ENCODE results near the gene FOXJ1. TPM values are rescaled to one million over a fixed set of nuclear protein-coding genes. Genes with fewer than 3 reads are reported as not detected.
A peak's percentile ranks its signal among the peaks of the same experiment; 100 is the strongest.

The FOXJ1 gene
- total and polyA plus RNA-seq, 2 experiments from 2014 or later = not detected

DNA sequence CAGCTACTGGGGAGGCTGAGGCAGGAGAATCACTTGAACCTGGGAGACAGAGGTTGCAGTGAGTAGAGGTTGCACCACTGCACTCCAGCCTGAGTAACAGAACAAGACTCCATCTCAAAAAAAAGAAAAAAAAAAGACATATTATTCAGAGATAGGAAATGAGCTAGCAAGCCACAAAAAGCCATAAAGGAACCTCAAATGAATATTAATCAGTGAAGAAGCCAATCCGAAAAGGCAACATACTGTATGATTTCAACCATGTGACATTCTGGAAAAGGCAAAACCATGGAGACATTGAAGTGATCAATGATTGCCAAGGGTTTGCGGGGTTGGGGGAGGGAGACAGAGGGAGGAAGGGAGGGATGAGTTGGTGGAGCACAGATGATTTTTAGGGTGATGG is 29.1 kb downstream of the FOXJ1 start:
- peak; percentile 18 for DNase-seq
- 52 to 62% methylated on average over 2 of the region's 2 CpGs for WGBS, 2 experiments (ENCODE audit: low coverage in 1 of 2, low lambda C conversion rate in 2 of 2, missing lambda C conversion rate in 2 of 2)
- Histone ChIP-seq H3K4me2 (ENCODE audit: unreplicated experiment) (no peak overlapping the region), H3K27me3 (replicated peaks; ENCODE audit: insufficient read depth) (no peaks in the 10 kb centered on the region), H3K9me2 (ENCODE audit: insufficient read depth) (no peaks in the 10 kb centered on the region), H2AFZ (no peak overlapping the region), H3K4me3 (no peak overlapping the region), H3K79me2 (ENCODE audit: insufficient read depth) (no peaks in the 10 kb centered on the region), H3K4me1 (ENCODE audit: insufficient read depth) (no peaks in the 10 kb centered on the region), H3K36me3 (ENCODE audit: low read depth) (no peaks in the 10 kb centered on the region), H3F3A (ENCODE audit: insufficient read depth) (no peaks in the 10 kb centered on the region), H3K9me3 (ENCODE audit: low read depth) (no peaks in the 10 kb centered on the region), H4K20me1 (ENCODE audit: insufficient read depth) (no peaks in the 10 kb centered on the region), H3K27ac (no peak overlapping the region), H3K9ac (no peak overlapping the region)
- no peak for TF ChIP-seq EZH2phosphoT487 (IDR thresholded peaks at IDR 0.05; ENCODE audit: insufficient read depth, low read depth)
- TF ChIP-seq EZH2 (IDR thresholded peaks at IDR 0.05; ENCODE audit: insufficient read depth, poor library complexity, severe bottlenecking) = no peak
- in situ Hi-C loops (cut with MboI) = no loop called here

- no peaks in the 10 kb centered on the region for H4K20me1 ChIP-seq (ENCODE audit: insufficient read depth)
- H3K9ac ChIP-seq = no peak overlapping the region
- TF ChIP-seq EZH2 (IDR thresholded peaks at IDR 0.05; ENCODE audit: insufficient read depth, poor library complexity, severe bottlenecking) (no peak), EZH2phosphoT487 (IDR thresholded peaks at IDR 0.05; ENCODE audit: insufficient read depth, low read depth) (no peak)
- H3K4me2 ChIP-seq (ENCODE audit: unreplicated experiment) = no peak overlapping the region
- peaks cover 11% of the 10 kb centered on the region for H3K79me2 ChIP-seq (ENCODE audit: insufficient read depth)
- H3K9me3 ChIP-seq (ENCODE audit: low read depth) = no peaks in the 10 kb centered on the region
- DNase-seq = peak; percentile 29
- H3K27ac ChIP-seq = no peak overlapping the region
- WGBS, 2 experiments (ENCODE audit: low coverage in 1 of 2, low lambda C conversion rate in 2 of 2, missing lambda C conversion rate in 2 of 2) = 87 to 89% methylated on average over 6 of the region's 6 CpGs
- H3K27me3 ChIP-seq (replicated peaks; ENCODE audit: insufficient read depth) = no peaks in the 10 kb centered on the region
- no peaks in the 10 kb centered on the region for H3F3A ChIP-seq (ENCODE audit: insufficient read depth)
- no peaks in the 10 kb centered on the region for H3K36me3 ChIP-seq (ENCODE audit: low read depth)
- H2AFZ ChIP-seq = no peak overlapping the region
- H3K4me3 ChIP-seq = no peak overlapping the region
- no peaks in the 10 kb centered on the region for H3K9me2 ChIP-seq (ENCODE audit: insufficient read depth)
- in situ Hi-C loops (cut with MboI) = no loop called here
- H3K4me1 ChIP-seq (ENCODE audit: insufficient read depth) = peaks cover 4% of the 10 kb centered on the region; the same call in 1 of the 2 replicates
Observed at GRCh38 chr17:76107509-76107908, 33.5 kb downstream of the FOXJ1 start.

DNA sequence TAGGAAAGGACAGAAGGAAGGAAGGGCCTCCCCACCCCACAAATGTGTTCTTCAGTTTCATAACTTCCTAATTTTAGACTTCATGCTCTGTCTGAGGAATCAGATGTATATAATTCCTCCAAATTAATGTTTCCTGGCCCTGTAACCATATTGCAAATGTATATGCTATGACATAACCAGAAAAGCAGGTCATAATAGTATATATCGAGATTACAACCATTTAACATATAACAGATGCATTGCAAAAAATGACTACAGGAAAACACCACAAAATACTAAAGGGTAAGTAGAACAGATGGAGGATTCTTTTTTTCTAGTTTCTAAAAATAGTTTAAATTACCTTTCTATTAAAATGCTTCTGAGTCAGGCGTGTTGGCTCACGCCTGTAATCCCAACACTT is 34.3 kb downstream of the FOXJ1 start:
- Histone ChIP-seq H3K79me2 (ENCODE audit: insufficient read depth) (peaks cover 19% of the 10 kb centered on the region), H3K27me3 (replicated peaks; ENCODE audit: insufficient read depth) (no peaks in the 10 kb centered on the region), H3K9me3 (ENCODE audit: low read depth) (no peaks in the 10 kb centered on the region), H3K4me2 (ENCODE audit: unreplicated experiment) (no peak overlapping the region), H2AFZ (peak overlapping the region; percentile 36; the same call in 1 of the 2 replicates), H3K9ac (no peak overlapping the region), H3K4me3 (no peak overlapping the region), H3K9me2 (ENCODE audit: insufficient read depth) (no peaks in the 10 kb centered on the region), H3K27ac (no peak overlapping the region), H3K4me1 (ENCODE audit: insufficient read depth) (peaks cover 4% of the 10 kb centered on the region; the same call in 1 of the 2 replicates), H3K36me3 (ENCODE audit: low read depth) (peaks cover under 1% of the 10 kb centered on the region; the same call in 1 of the 2 replicates), H3F3A (ENCODE audit: insufficient read depth) (no peaks in the 10 kb centered on the region), H4K20me1 (ENCODE audit: insufficient read depth) (no peaks in the 10 kb centered on the region)
- in situ Hi-C loops (cut with MboI) = no loop called here
- no peak for DNase-seq
- WGBS, 2 experiments (ENCODE audit: low coverage in 1 of 2, low lambda C conversion rate in 2 of 2, missing lambda C conversion rate in 2 of 2) = 72 to 75% methylated on average over 3 of the region's 3 CpGs
- TF ChIP-seq EZH2phosphoT487 (IDR thresholded peaks at IDR 0.05; ENCODE audit: insufficient read depth, low read depth) (no peak), EZH2 (IDR thresholded peaks at IDR 0.05; ENCODE audit: insufficient read depth, poor library complexity, severe bottlenecking) (no peak)

DNA sequence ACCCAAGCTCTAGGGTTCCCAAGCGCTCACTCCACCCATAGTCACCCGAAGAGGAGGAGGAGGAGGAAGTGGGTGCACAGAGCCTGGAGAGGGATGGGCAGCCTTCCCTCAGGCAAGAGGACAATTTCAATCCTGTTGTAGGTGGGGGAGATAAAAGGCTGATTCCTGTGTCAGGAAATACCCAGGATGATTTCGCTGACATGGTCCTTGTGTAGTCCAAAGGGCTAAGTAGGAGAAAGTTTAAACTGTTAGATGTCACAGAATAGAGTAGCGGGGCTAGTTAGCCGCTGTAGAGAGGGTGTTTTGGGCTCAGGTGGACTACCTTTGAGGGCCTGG is 36.2 kb downstream of the FOXJ1 start:
- H3K9me2 ChIP-seq (ENCODE audit: insufficient read depth) = no peaks in the 10 kb centered on the region
- no peaks in the 10 kb centered on the region for H3K9me3 ChIP-seq (ENCODE audit: low read depth)
- no peaks in the 10 kb centered on the region for H4K20me1 ChIP-seq (ENCODE audit: insufficient read depth)
- H3K4me1 ChIP-seq (ENCODE audit: insufficient read depth) = peaks cover 4% of the 10 kb centered on the region; the same call in 1 of the 2 replicates
- H3K9ac ChIP-seq = no peak overlapping the region
- peaks cover 26% of the 10 kb centered on the region for H3K79me2 ChIP-seq (ENCODE audit: insufficient read depth)
- no peak for DNase-seq
- peaks cover 17% of the 10 kb centered on the region for H3K36me3 ChIP-seq (ENCODE audit: low read depth)
- H3K27ac ChIP-seq = no peak overlapping the region
- no peaks in the 10 kb centered on the region for H3F3A ChIP-seq (ENCODE audit: insufficient read depth)
- 95 to 98% methylated on average over 4 to 5 of the region's 5 CpGs for WGBS, 2 experiments (ENCODE audit: low coverage in 1 of 2, low lambda C conversion rate in 2 of 2, missing lambda C conversion rate in 2 of 2)
- in situ Hi-C loops (cut with MboI) = no loop called here
- H3K4me3 ChIP-seq = no peak overlapping the region
- no peak overlapping the region for H2AFZ ChIP-seq
- no peaks in the 10 kb centered on the region for H3K27me3 ChIP-seq (replicated peaks; ENCODE audit: insufficient read depth)
- no peak overlapping the region for H3K4me2 ChIP-seq (ENCODE audit: unreplicated experiment)
- TF ChIP-seq EZH2phosphoT487 (IDR thresholded peaks at IDR 0.05; ENCODE audit: insufficient read depth, low read depth) = no peak
- no peak for TF ChIP-seq EZH2 (IDR thresholded peaks at IDR 0.05; ENCODE audit: insufficient read depth, poor library complexity, severe bottlenecking)

Data from GM23248 (cell line).